Stomach (tissue), 9 donors: ENCODE data around the gene ATF7IP. TPM values are rescaled to one million over a fixed set of nuclear protein-coding genes. Genes with fewer than 3 reads are reported as not detected.

Experiments used
- DNase-seq, 2 donors: peaks; one replicate each; pipeline versions ENCODE4 v3.0.0 to v3.0.0-alpha.2; 2013 to 2019
- H3K27ac ChIP-seq, 5 donors: fragments of 200-600 bp in 4 of 5; sonication (generic) in 4 of 5; one replicate each; pipeline ENCODE4 v1.5.1; 2013 to 2019; ENCODE audit warnings: mild to moderate bottlenecking in 1 of 5, moderate library complexity in 1 of 5
- H3K27me3 ChIP-seq, 3 donors: fragments of 200-600 bp; sonication (generic); one replicate each; pipeline ENCODE4 v1.5.1; 2017 to 2019; ENCODE audit warnings: mixed run types in 1 of 3
- H3K36me3 ChIP-seq, 4 donors: fragments of 200-600 bp; sonication (generic); 1 replicate in 3 of 4; 2 replicates in 1 of 4; pipeline ENCODE4 v1.5.1; 2016 to 2019
- H3K4me1 ChIP-seq, 4 donors: fragments of 200-600 bp; sonication (generic); one replicate each; pipeline ENCODE4 v1.5.1; 2016 to 2019
- H3K4me3 ChIP-seq, 4 donors: fragments of 200-600 bp; sonication (generic) in 3 of 4; one replicate each; pipeline ENCODE4 v1.5.1; 2016 to 2019; ENCODE audit warnings: mild to moderate bottlenecking in 1 of 4
- H3K9me3 ChIP-seq, 4 donors: fragments of 200-600 bp; sonication (generic); one replicate each; pipeline ENCODE4 v1.5.1; 2016 to 2019
- CTCF ChIP-seq, 7 experiments: fragments of 450-650 bp in 4 of 7; fragments of 200-600 bp in 3 of 7; sonication (generic) in 3 of 7; IDR thresholded peaks; one replicate each; pipeline ENCODE4 v1.5.1; 2016 to 2019; ENCODE audit warnings: antibody characterized with exemption in 7 of 7, control low read depth in 2 of 7, mild to moderate bottlenecking in 1 of 7
- EP300 ChIP-seq: sonication (generic); formaldehyde crosslinking; IDR thresholded peaks from one replicate; pipeline ENCODE4 v1.6.1; 2017; ENCODE audit warnings: antibody characterized with exemption
- POLR2A ChIP-seq, 4 donors: fragments of 450-650 bp; IDR thresholded peaks; one replicate each; pipeline ENCODE4 v1.6.1; 2016; ENCODE audit warnings: antibody characterized with exemption in 4 of 4, control low read depth in 2 of 4, mild to moderate bottlenecking in 1 of 4, moderate library complexity in 1 of 4
- POLR2AphosphoS5 ChIP-seq, 3 donors: sonication (generic); formaldehyde crosslinking; IDR thresholded peaks; one replicate each; pipeline ENCODE4 v1.6.1; 2016; ENCODE audit warnings: antibody characterized with exemption in 3 of 3
- WGBS, 5 donors: extraction: QIAGEN DNeasy Blood & Tissue Kit in 3 of 5; methylation state at CpG; one replicate each; pipeline versions ENCODE4 v1.1.5 to v1.1.7; 2013 to 2018; 5-methylcytosine and 5-hydroxymethylcytosine counted together
- intact Hi-C: fragments of 100-400 bp; cut with DNase I; formaldehyde crosslinking; loops from one replicate; pipeline ENCODE4 v1.15.1; 2023; ENCODE audit warnings: low total_unique reads
- polyA plus RNA-seq, 3 donors: library from polyadenylated mRNA; stranded (reverse); fragments of 200-250 nt; gene quantifications; one replicate each; pipeline ENCODE4 v1.2.3, GENCODE V29; 2013
- total RNA-seq, 5 donors: library from RNA; depleted of rRNA; stranded (reverse); fragments of >200 nt; gene quantifications; one replicate each; pipeline versions ENCODE4 v1.1.0 to v1.2.3, GENCODE V29; 2014 to 2016
- donor health status: healthy with polysubstance abuse.
- donor health status: Bipolar disorder and iron deficiency.
- donor health status: healthy.

ATF7IP gene
- total and polyA plus RNA-seq, 8 donors = 4.9 to 91.0 (median 49.8) TPM

- Histone ChIP-seq H3K9me3 (no peaks in the 10 kb centered on the region), H3K27me3 (no peaks in the 10 kb centered on the region), H3K4me1 (no peaks in the 10 kb centered on the region), H3K36me3 (no peaks in the 10 kb centered on the region), H3K27ac (no peak overlapping the region), H3K4me3 (no peak overlapping the region)
- no peak for TF ChIP-seq CTCF (IDR thresholded peaks at IDR 0.05)
- no peak for TF ChIP-seq POLR2AphosphoS5 (IDR thresholded peaks at IDR 0.05)
- TF ChIP-seq POLR2A (IDR thresholded peaks at IDR 0.05) = no peak
- TF ChIP-seq EP300 = no peak
- 94 to 98% (median 97%) methylated on average over 4 of the region's 4 CpGs for WGBS, 5 donors
- no peak for DNase-seq
- intact Hi-C loops = no loop called here
Measured at GRCh38 chr12:14547571-14547970, 182.1 kb downstream of the ATF7IP start.

GRCh38 chr12:14548609-14549008 lies 183.1 kb downstream of the ATF7IP start:
- Histone ChIP-seq H3K9me3 (no peaks in the 10 kb centered on the region), H3K36me3 (peaks cover 0 to 4% (median 0%) of the 10 kb centered on the region in 4 donors), H3K4me1 (peaks cover 0 to 1% (median under 1%) of the 10 kb centered on the region in 4 donors), H3K4me3 (no peak overlapping the region), H3K27ac (no peak overlapping the region), H3K27me3 (no peaks in the 10 kb centered on the region)
- 86 to 95% (median 91%) methylated on average over 6 of the region's 6 CpGs for WGBS, 5 donors
- intact Hi-C loops = no loop called here
- TF ChIP-seq POLR2A (IDR thresholded peaks at IDR 0.05) (no peak), CTCF (IDR thresholded peaks at IDR 0.05) (no peak), EP300 (no peak), POLR2AphosphoS5 (IDR thresholded peaks at IDR 0.05) (no peak)
- no peak for DNase-seq

Other genes starting within 250 kb of the ATF7IP start
- 10 to 100 TPM in 2 of 5 donors, under 1 TPM in 1, not detected in 2; 0.87 to 38.2 (median 23.5) TPM for gene PLBD1, start 202.2 kb downstream of the ATF7IP start, total RNA-seq
- 1 to 10 TPM; 4.7 to 9.5 (median 7.2) TPM for gene PLBD1, start 202.2 kb downstream of the ATF7IP start, polyA plus RNA-seq